Measurements from ENCODE around the gene TENM3. TPM values are rescaled to one million over a fixed set of nuclear protein-coding genes. Genes with fewer than 3 reads are reported as not detected.
"Not testable (repeated sequence)": the region's sequence is repeated elsewhere in the genome, so short reads cannot be mapped to it uniquely, and the experiment has no call there.

TENM3 gene
- total and polyA plus RNA-seq, 2 of the 8 experiments (the other 6 are each of a cell fraction or from before 2014, with no cell fraction given), result 36.9 to 69.3 TPM

GRCh38 chr4:182240161-182241130 lies 2.8 kb upstream of the TENM3 start (continued):
- no peak for TF ChIP-seq PHF8 (conservative IDR thresholded peaks at IDR 0.05; ENCODE audit: low read depth, low read length)

GRCh38 chr4:182242260-182242659 lies 942 bp upstream of the TENM3 start:
- H2BK120ac ChIP-seq (replicated peaks; ENCODE audit: low read depth, low read length); H3K23me2 ChIP-seq (ENCODE audit: low read depth, low read length); H3K9ac ChIP-seq (replicated peaks in 1 of 4; ENCODE audit: extremely low read depth in 1 of 4, low read depth in 3 of 4, low read length in 3 of 4); H3K79me2 ChIP-seq (ENCODE audit: control insufficient read depth in 1 of 2, insufficient read depth in 2 of 2, low read length in 2 of 2); H3K79me1 ChIP-seq (ENCODE audit: low read depth, low read length); H2BK5ac ChIP-seq (ENCODE audit: low read depth, low read length); H2BK12ac ChIP-seq (ENCODE audit: low read depth, low read length); H4K5ac ChIP-seq (ENCODE audit: insufficient read length, low read depth, low read length); H4K8ac ChIP-seq (ENCODE audit: extremely low read depth, insufficient read depth, low read length); H2AFZ ChIP-seq (ENCODE audit: low read length); H2AK5ac ChIP-seq (ENCODE audit: low read depth, low read length); H3K14ac ChIP-seq (ENCODE audit: insufficient read length); H3K23ac ChIP-seq (ENCODE audit: insufficient read length); H3K9me3 ChIP-seq (ENCODE audit: insufficient read depth in 2 of 2, low read depth in 1 of 2, low read length in 1 of 2); H3K36me3 ChIP-seq (ENCODE audit: control insufficient read depth in 2 of 4, insufficient read depth in 4 of 4, low read length in 3 of 4); POLR2A ChIA-PET (ENCODE audit: partially characterized antibody); H3K4ac ChIP-seq (replicated peaks; ENCODE audit: insufficient read length, low read depth, low read length); H3K27me3 ChIP-seq (replicated peaks in 1 of 4; ENCODE audit: control insufficient read depth in 3 of 4, extremely low read depth in 1 of 4, insufficient read depth in 3 of 4, low read length in 3 of 4); H3K56ac ChIP-seq (replicated peaks; ENCODE audit: insufficient read length, low read depth, low read length); DNase-seq (ENCODE audit: low read depth in 1 of 2, low spot score in 2 of 2); H3K4me3 ChIP-seq (ENCODE audit: extremely low read depth in 1 of 4, insufficient read depth in 2 of 4, low read depth in 3 of 4, low read length in 4 of 4); H2BK15ac ChIP-seq (ENCODE audit: low read length); H3K18ac ChIP-seq (ENCODE audit: extremely low read depth, low read length); H3K27ac ChIP-seq (ENCODE audit: low read depth, low read length); H3K4me2 ChIP-seq (ENCODE audit: insufficient read depth in 1 of 2, low read depth in 2 of 2, low read length in 2 of 2); H4K20me1 ChIP-seq (replicated peaks in 1 of 2; ENCODE audit: control insufficient read depth in 1 of 2, insufficient read depth in 2 of 2, low read length in 2 of 2); FAIRE-seq; CTCF ChIA-PET (ENCODE audit: partially characterized antibody); H2BK20ac ChIP-seq (ENCODE audit: low read length); H4K91ac ChIP-seq (replicated peaks; ENCODE audit: insufficient read length, low read length): not testable (repeated sequence)
- peaks cover 3 to 15% (median 8%) of the 10 kb centered on the region in 4 experiments for H3K4me1 ChIP-seq (replicated peaks in 1 of 4; ENCODE audit: control insufficient read depth in 3 of 4, insufficient read depth in 4 of 4, low read length in 3 of 4)
- 73% methylated on average over 3 of the region's 4 CpGs; no CpG with 5 or more reads in 1 of the 2 experiments for WGBS, 2 experiments (ENCODE audit: extremely low coverage in 1 of 2, insufficient coverage in 1 of 2, insufficient read length in 1 of 2, insufficient replicate concordance in 2 of 2, low coverage in 1 of 2, low lambda C conversion rate in 2 of 2, missing lambda C conversion rate in 1 of 2)
